Bone marrow (tissue), 2 donors: ENCODE results near the gene ZDHHC18.

Source experiments
- DNase-seq, 2 donors: peaks; one replicate each; lab custom pipeline; 2025; lab: John Stamatoyannopoulos, UW

ZDHHC18 gene

GRCh38 chr1:26900815-26901511, 74.5 kb downstream of the ZDHHC18 start:
- no peak for DNase-seq
